K562 (cell line): ENCODE measurements around the gene LIFR. TPM values are rescaled to one million over a fixed set of nuclear protein-coding genes. Genes with fewer than 3 reads are reported as not detected.
A peak's percentile ranks its signal among the peaks of the same experiment; 100 is the strongest.

Source experiments
- ATAC-seq: fragments of 200-7000 bp; cut with Tn5 transposase; 3 replicates; pipeline ENCODE4 v1.9.1; 2020; ENCODE audit warnings: moderate library complexity
- BruUV-seq: library from RNA; stranded (reverse); fragments of 400-500 nt; replicated peaks from 2 replicates; lab custom pipeline; 2021; lab: Mats Ljungman, UMichigan
- CTCF ChIA-PET: fragments of 300-600 bp; formaldehyde crosslinking; extraction: SDS; loops from one replicate; lab custom pipeline; 2021; ENCODE audit warnings: low intra/inter-chr PET ratio; lab: Yijun Ruan, JAX
- POLR2A ChIA-PET: fragments of 300-600, 350-650 bp; sonication (Branson Sonifier 250); formaldehyde crosslinking; extraction: SDS; loops from one replicate; lab custom pipeline; 2021; ENCODE audit warnings: antibody characterized with exemption, inconsistent platforms; lab: Yijun Ruan, JAX
- DNase-seq, 4 experiments: peaks; one replicate each; pipeline versions ENCODE4 v3.0.0 to v3.0.0-alpha.2; 2011 to 2018; ENCODE audit warnings: low spot score in 3 of 4, mixed read lengths in 3 of 4; ENCODE audit errors: extremely low read depth in 1 of 4
- FAIRE-seq: peaks from 2 replicates; lab custom pipeline; 2011; peaks lifted over from hg19 to GRCh38; lab: Jason Lieb, UNC
- H2AFZ ChIP-seq: 2 replicates; pipeline ENCODE4 v1.6.0; 2011; ENCODE audit warnings: low read depth, low read length, control low read depth, inconsistent platforms
- H3K27ac ChIP-seq: fragments of 200-600 bp; 3 replicates; pipeline ENCODE4 v1.8.0; 2011; ENCODE audit warnings: low read depth, mild to moderate bottlenecking, control low read depth, inconsistent platforms, low read length, moderate library complexity, mixed read lengths; ENCODE audit errors: extremely low read depth
- H3K27me3 ChIP-seq, 2 experiments: fragments of 300-600 bp in 1 of 2; 2 replicates in 1 of 2; 3 replicates in 1 of 2; pipeline versions ENCODE4 v1.6.0 to v1.8.0; 2011; ENCODE audit warnings: inconsistent platforms in 2 of 2, low read length in 2 of 2, mild to moderate bottlenecking in 1 of 2, mixed read lengths in 1 of 2, moderate library complexity in 1 of 2; ENCODE audit not compliant: control insufficient read depth in 2 of 2, insufficient read depth in 2 of 2
- H3K36me3 ChIP-seq: fragments of 300-600 bp; 3 replicates; pipeline ENCODE4 v1.8.0; 2011; ENCODE audit warnings: mild to moderate bottlenecking, low read length, inconsistent platforms; ENCODE audit not compliant: control insufficient read depth, insufficient read depth
- H3K4me1 ChIP-seq, 2 experiments: fragments of 200-600 bp in 1 of 2; replicated peaks in 1 of 2; 2 replicates in 1 of 2; 3 replicates in 1 of 2; pipeline versions ENCODE4 v1.5.1 to v1.8.0; 2011; ENCODE audit warnings: inconsistent platforms in 2 of 2, low read length in 2 of 2, mild to moderate bottlenecking in 1 of 2, mixed read lengths in 1 of 2, moderate library complexity in 1 of 2; ENCODE audit not compliant: control insufficient read depth in 2 of 2, insufficient read depth in 2 of 2
- H3K4me2 ChIP-seq: 2 replicates; pipeline ENCODE4 v1.6.1; 2011; ENCODE audit warnings: low read length, control low read depth, inconsistent platforms, mixed read lengths; ENCODE audit not compliant: insufficient read depth
- H3K4me3 ChIP-seq: fragments of 200-600 bp; sonication (generic), shearing (Covaris generic); 2 replicates; pipeline ENCODE4 v1.5.1; 2016; ENCODE audit warnings: control low read depth, inconsistent platforms
- H3K79me2 ChIP-seq: fragments of 200-600 bp; 3 replicates; pipeline ENCODE4 v1.8.0; 2011; ENCODE audit warnings: low read length, inconsistent platforms; ENCODE audit not compliant: control insufficient read depth, insufficient read depth
- H3K9ac ChIP-seq, 2 experiments: 2 replicates each; pipeline versions ENCODE4 v1.6.0 to v1.6.1; 2011; ENCODE audit warnings: low read depth in 2 of 2, low read length in 2 of 2, control low read depth in 1 of 2, inconsistent platforms in 1 of 2, mild to moderate bottlenecking in 1 of 2, mixed read lengths in 1 of 2; ENCODE audit not compliant: insufficient read depth in 1 of 2
- H3K9me1 ChIP-seq: one replicate; pipeline ENCODE4 v1.6.0; 2011; ENCODE audit warnings: inconsistent platforms, mild to moderate bottlenecking, low read length, moderate library complexity; ENCODE audit not compliant: control insufficient read depth, insufficient read depth
- H3K9me3 ChIP-seq: replicated peaks from 2 replicates; pipeline ENCODE4 v1.5.1; 2011; ENCODE audit warnings: low read depth, low read length, inconsistent platforms; ENCODE audit not compliant: control insufficient read depth, insufficient read depth
- H4K20me1 ChIP-seq: replicated peaks from 2 replicates; pipeline ENCODE4 v1.6.1; 2011; ENCODE audit warnings: low read length, inconsistent platforms, mixed read lengths; ENCODE audit not compliant: control insufficient read depth, insufficient read depth
- BRD9 ChIP-seq: fragments of 450-650 bp; IDR thresholded peaks from 2 replicates; pipeline ENCODE4 v1.6.1; 2018; ENCODE audit warnings: low read depth; ENCODE audit not compliant: partially characterized antibody
- MCM7 ChIP-seq, 2 experiments: fragments of 450-650 bp; IDR thresholded peaks; 2 replicates each; pipeline ENCODE4 v1.6.1; 2016 to 2018
- MECOM ChIP-seq: fragments of 250-450 bp; sonication (Bioruptor Pico); IDR thresholded peaks from 2 replicates; pipeline ENCODE4 v1.8.0; 2022; ENCODE audit warnings: inconsistent platforms
- NEUROD1 ChIP-seq: fragments of 150-350 bp; IDR thresholded peaks from 2 replicates; pipeline ENCODE4 v1.6.1; 2014; ENCODE audit warnings: borderline replicate concordance, low read length, low read depth; ENCODE audit not compliant: partially characterized antibody
- NFIX ChIP-seq: fragments of 250-450 bp; sonication (Bioruptor Pico); IDR thresholded peaks from 2 replicates; pipeline ENCODE4 v1.4.0; 2020; ENCODE audit warnings: low read depth, mild to moderate bottlenecking, moderate library complexity
- PML ChIP-seq: IDR thresholded peaks from 2 replicates; pipeline ENCODE4 v1.6.1; 2012; ENCODE audit warnings: low read length, inconsistent platforms
- POLR2AphosphoS2 ChIP-seq: IDR thresholded peaks from 2 replicates; pipeline ENCODE4 v1.6.1; 2012; ENCODE audit warnings: low read length, improper control_type of control experiment
- TCFL5 ChIP-seq: fragments of 250-450 bp; sonication (Bioruptor Pico); conservative IDR thresholded peaks from 2 replicates; pipeline ENCODE4 v1.6.1; 2021; ENCODE audit warnings: mild to moderate bottlenecking, moderate library complexity, matching md5 sums
- ZNF212 ChIP-seq: fragments of 450-650 bp; formaldehyde crosslinking; IDR thresholded peaks from 2 replicates; pipeline ENCODE4 v1.4.0; 2020; ENCODE audit warnings: mild to moderate bottlenecking
- ZNF57 ChIP-seq: fragments of 450-650 bp; formaldehyde crosslinking; IDR thresholded peaks from 2 replicates; pipeline ENCODE4 v1.4.0; 2020; ENCODE audit warnings: mild to moderate bottlenecking, moderate library complexity
- WGBS: fragments of 100-300 bp; shearing (Covaris generic); methylation state at CpG from one replicate; pipeline ENCODE4 v1.1.6; 2016; ENCODE audit warnings: low coverage, mixed read lengths; ENCODE audit not compliant: insufficient coverage; ENCODE audit errors: missing lambda C conversion rate; 5-methylcytosine and 5-hydroxymethylcytosine counted together
- in situ Hi-C: fragments of 300-500 bp; cut with MboI; formaldehyde crosslinking; loops from 4 replicates; pipeline ENCODE4 v1.15.0; 2018; ENCODE audit warnings: inconsistent platforms, mixed read lengths
- intact Hi-C: fragments of 100-400 bp; cut with micrococcal nuclease; formaldehyde crosslinking; loops from 2 replicates; pipeline ENCODE4 v1.14.2; 2022
- polyA plus RNA-seq, 8 experiments: library from polyadenylated mRNA; depleted of rRNA in 4 of 8; stranded (reverse) in 5 of 8; unstranded in 3 of 8; fragments of >200 nt; fragmentation: Nextera tagmentation in 2 of 8; fragmentation: Illumina TruSeq in 1 of 8; extraction: Ambion mirVana in 2 of 8; extraction: Trizol in 1 of 8; gene quantifications; 2 replicates each; pipeline versions ENCODE4 v1.2.1 to v1.2.3, GENCODE V29; 2011 to 2014; ENCODE audit warnings: inconsistent platforms in 1 of 8, missing spikeins in 1 of 8
- total RNA-seq, 7 experiments: library from RNA; depleted of rRNA in 6 of 7; stranded (reverse); fragments of >200 nt in 6 of 7; fragmentation: Illumina TruSeq in 2 of 7; extraction: Trizol in 2 of 7; gene quantifications; 2 replicates each; pipeline versions ENCODE4 v1.2.1 to v1.2.3, GENCODE V29; 2011 to 2021; ENCODE audit warnings: low replicate concordance in 1 of 7
- TF ChIP-seq, protein P1 (sequence below): sonication (generic); formaldehyde crosslinking; IDR thresholded peaks from 2 replicates; pipeline ENCODE4 v1.8.0; 2022; ENCODE audit warnings: mild to moderate bottlenecking, low read depth, missing genetic modification reagents
- TF ChIP-seq, protein P2 (sequence below): sonication (generic); formaldehyde crosslinking; IDR thresholded peaks from 2 replicates; pipeline ENCODE4 v1.5.0; 2020; ENCODE audit warnings: missing genetic modification reagents
- TF ChIP-seq, protein P3 (sequence below): sonication (generic); formaldehyde crosslinking; IDR thresholded peaks from 2 replicates; pipeline ENCODE4 v1.8.0; 2022; ENCODE audit warnings: mild to moderate bottlenecking, missing genetic modification reagents
- TF ChIP-seq, protein P4 (sequence below): sonication (generic); formaldehyde crosslinking; IDR thresholded peaks from 2 replicates; pipeline ENCODE4 v1.8.1; 2023; ENCODE audit warnings: missing genetic modification reagents, mild to moderate bottlenecking, borderline replicate concordance

Gene LIFR
- total and polyA plus RNA-seq, 9 of the 15 experiments (the other 6 are each of a cell fraction or from before 2014, with no cell fraction given) = 0.43 to 5.7 (median 3.3) TPM

DNA sequence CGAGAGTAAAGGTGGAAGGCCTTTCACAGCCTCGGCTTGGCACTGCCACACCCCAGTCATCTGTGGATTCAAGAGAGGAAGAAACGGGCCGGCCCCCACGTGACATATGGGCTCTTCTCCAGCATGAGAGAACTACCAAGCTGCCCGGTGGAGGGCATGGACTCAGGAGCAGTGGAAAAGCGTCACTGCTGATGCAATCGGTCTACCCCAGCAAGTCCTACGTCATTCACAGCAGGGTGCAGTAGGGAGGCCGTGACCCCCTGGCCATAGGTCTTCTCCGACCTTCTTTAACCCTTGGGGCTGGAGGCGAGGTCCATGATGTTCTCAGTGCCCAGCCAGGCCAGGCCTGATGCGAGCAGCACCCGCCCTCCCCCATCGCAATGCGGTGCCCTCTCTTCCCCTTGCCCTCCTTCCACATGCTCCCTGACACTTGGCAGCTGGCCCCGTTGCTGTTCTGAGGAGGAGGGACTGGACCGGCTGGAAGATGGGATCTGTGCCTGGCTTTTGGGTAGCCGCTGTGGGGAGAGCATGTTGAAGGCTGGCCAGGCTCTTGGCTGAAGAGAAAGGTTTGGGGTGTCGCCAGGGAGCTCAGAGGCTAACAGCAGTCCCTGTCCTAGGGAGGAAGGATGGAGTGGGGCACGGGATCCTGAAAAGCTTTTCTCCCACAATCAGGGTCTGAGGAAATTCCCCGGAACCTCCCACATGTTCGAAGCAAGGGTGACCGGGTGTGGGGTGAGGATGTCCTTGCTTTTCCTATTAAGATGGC lies 89.8 kb downstream of the LIFR start:
- Histone ChIP-seq H3K36me3 (no peaks in the 10 kb centered on the region), H3K4me3 (no peak overlapping the region), H3K27ac (no peak overlapping the region), H3K9ac (no peak overlapping the region), H2AFZ (no peak overlapping the region), H3K4me1 (peaks cover 0 to 8% of the 10 kb centered on the region in 2 experiments; a peak in 2 of 5 replicates), H3K79me2 (no peaks in the 10 kb centered on the region), H3K27me3 (peaks cover 9 to 54% of the 10 kb centered on the region in 2 experiments), H3K9me1 (no peaks in the 10 kb centered on the region), H3K4me2 (no peak overlapping the region), H4K20me1 (no peaks in the 10 kb centered on the region), H3K9me3 (no peaks in the 10 kb centered on the region)
- WGBS = 16% methylated on average over 24 of the region's 24 CpGs
- intact Hi-C loops = no loop called here
- ChIA-PET POLR2A (interaction anchor here (1.0 to 1.6 kb wide), 3 partner anchors 10 to 25 kb away, joined by 3 to 4 read pairs (median 3); no protein-coding TSS in a partner anchor), CTCF (no interaction called here)
- BruUV-seq = no TSS peak
- FAIRE-seq (no peak), ATAC-seq (peak; percentile 50; the same call in 2 of the 3 replicates), DNase-seq (peak in 1 of 4 experiments; percentile 25)
- in situ Hi-C loops = no loop called here
- no peak for TF ChIP-seq TCFL5 (CRISPR knock-in tag)
- no peak for TF ChIP-seq ZNF57 (CRISPR knock-in tag)
- TF ChIP-seq, protein P1, sequence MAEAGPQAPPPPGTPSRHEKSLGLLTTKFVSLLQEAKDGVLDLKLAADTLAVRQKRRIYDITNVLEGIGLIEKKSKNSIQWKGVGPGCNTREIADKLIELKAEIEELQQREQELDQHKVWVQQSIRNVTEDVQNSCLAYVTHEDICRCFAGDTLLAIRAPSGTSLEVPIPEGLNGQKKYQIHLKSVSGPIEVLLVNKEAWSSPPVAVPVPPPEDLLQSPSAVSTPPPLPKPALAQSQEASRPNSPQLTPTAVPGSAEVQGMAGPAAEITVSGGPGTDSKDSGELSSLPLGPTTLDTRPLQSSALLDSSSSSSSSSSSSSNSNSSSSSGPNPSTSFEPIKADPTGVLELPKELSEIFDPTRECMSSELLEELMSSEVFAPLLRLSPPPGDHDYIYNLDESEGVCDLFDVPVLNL (CRISPR knock-in tag) = no peak
- TF ChIP-seq NFIX = no peak
- no peak for TF ChIP-seq BRD9
- TF ChIP-seq, protein P2, sequence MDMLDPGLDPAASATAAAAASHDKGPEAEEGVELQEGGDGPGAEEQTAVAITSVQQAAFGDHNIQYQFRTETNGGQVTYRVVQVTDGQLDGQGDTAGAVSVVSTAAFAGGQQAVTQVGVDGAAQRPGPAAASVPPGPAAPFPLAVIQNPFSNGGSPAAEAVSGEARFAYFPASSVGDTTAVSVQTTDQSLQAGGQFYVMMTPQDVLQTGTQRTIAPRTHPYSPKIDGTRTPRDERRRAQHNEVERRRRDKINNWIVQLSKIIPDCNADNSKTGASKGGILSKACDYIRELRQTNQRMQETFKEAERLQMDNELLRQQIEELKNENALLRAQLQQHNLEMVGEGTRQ (CRISPR knock-in tag) = peak; percentile 52
- no peak for TF ChIP-seq PML
- no peak for TF ChIP-seq MCM7 (IDR thresholded peaks at IDR 0.05)
- TF ChIP-seq ZNF212 (CRISPR knock-in tag) = no peak
- TF ChIP-seq, protein P3, sequence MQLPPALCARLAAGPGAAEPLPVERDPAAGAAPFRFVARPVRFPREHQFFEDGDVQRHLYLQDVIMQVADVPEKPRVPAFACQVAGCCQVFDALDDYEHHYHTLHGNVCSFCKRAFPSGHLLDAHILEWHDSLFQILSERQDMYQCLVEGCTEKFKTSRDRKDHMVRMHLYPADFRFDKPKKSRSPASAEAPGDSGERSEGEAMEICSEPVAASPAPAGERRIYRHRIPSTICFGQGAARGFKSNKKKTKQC (CRISPR knock-in tag) = 0 out of 2 replicates have a peak, but pooled peaks have one; percentile 0
- TF ChIP-seq, protein P4, sequence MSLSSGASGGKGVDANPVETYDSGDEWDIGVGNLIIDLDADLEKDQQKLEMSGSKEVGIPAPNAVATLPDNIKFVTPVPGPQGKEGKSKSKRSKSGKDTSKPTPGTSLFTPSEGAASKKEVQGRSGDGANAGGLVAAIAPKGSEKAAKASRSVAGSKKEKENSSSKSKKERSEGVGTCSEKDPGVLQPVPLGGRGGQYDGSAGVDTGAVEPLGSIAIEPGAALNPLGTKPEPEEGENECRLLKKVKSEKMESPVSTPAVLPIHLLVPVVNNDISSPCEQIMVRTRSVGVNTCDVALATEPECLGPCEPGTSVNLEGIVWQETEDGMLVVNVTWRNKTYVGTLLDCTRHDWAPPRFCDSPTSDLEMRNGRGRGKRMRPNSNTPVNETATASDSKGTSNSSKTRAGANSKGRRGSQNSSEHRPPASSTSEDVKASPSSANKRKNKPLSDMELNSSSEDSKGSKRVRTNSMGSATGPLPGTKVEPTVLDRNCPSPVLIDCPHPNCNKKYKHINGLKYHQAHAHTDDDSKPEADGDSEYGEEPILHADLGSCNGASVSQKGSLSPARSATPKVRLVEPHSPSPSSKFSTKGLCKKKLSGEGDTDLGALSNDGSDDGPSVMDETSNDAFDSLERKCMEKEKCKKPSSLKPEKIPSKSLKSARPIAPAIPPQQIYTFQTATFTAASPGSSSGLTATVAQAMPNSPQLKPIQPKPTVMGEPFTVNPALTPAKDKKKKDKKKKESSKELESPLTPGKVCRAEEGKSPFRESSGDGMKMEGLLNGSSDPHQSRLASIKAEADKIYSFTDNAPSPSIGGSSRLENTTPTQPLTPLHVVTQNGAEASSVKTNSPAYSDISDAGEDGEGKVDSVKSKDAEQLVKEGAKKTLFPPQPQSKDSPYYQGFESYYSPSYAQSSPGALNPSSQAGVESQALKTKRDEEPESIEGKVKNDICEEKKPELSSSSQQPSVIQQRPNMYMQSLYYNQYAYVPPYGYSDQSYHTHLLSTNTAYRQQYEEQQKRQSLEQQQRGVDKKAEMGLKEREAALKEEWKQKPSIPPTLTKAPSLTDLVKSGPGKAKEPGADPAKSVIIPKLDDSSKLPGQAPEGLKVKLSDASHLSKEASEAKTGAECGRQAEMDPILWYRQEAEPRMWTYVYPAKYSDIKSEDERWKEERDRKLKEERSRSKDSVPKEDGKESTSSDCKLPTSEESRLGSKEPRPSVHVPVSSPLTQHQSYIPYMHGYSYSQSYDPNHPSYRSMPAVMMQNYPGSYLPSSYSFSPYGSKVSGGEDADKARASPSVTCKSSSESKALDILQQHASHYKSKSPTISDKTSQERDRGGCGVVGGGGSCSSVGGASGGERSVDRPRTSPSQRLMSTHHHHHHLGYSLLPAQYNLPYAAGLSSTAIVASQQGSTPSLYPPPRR (CRISPR knock-in tag) = no peak
- no peak for TF ChIP-seq POLR2AphosphoS2
- no peak for TF ChIP-seq NEUROD1
- no peak for TF ChIP-seq MECOM
